Measurements from ENCODE around the gene KLHDC1.
"Not testable (repeated sequence)": the region's sequence is repeated elsewhere in the genome, so short reads cannot be mapped to it uniquely, and the experiment has no call there.

Gene KLHDC1

GRCh38 chr14:49727171-49727570 is 34.3 kb downstream of the KLHDC1 start:
- no peak for DNase-seq (ENCODE audit: low read depth, low spot score)

GRCh38 chr14:49732896-49733295 is 40.0 kb downstream of the KLHDC1 start:
- DNase-seq (ENCODE audit: low read depth, low spot score) = no peak

DNA sequence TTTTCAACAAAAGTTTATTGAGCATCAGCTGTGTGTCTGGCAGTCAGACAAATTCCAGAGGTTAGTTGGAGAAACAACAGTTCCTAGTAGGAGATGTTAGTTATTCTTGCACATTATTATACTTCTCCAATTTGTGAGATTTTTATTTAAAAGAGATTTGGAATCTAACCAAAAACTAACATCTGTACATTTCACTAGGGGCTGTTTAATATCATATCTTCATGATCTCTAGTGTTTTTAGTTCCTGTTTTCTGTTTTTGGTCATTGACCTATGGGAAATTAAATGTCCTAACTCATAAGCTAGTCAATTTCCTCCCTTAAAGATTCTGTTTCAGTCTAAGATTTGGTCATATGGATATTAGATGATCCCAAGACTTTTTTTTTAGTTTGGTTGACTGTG is 40.9 kb downstream of the KLHDC1 start:
- no peak for DNase-seq (ENCODE audit: low read depth, low spot score)

- not testable (repeated sequence) for DNase-seq (ENCODE audit: low read depth, low spot score)
Measured at GRCh38 chr14:49735669-49736068, 42.7 kb downstream of the KLHDC1 start.

DNA sequence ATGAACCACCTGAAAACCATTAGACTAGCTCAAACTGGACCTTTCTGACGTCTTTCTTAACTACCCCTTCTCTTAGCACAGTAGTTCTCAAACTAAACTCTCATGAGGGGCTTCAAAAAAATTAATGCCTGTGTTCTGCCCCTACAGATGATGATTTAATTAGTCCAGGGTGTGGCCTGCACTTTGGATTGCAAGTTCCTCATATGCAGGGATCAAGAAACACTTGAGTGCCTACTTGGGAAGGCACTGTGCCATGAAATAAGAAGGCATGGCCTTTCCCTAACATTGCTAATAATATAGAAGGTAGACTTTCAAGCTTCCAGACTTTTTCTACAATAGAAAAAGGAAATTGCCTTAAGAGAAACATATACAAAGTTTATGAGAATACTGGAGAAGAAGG is 52.3 kb downstream of the KLHDC1 start:
- no peak for DNase-seq (ENCODE audit: low read depth, low spot score)

GRCh38 chr14:49746476-49746875 is 53.6 kb downstream of the KLHDC1 start:
- not testable (repeated sequence) for DNase-seq (ENCODE audit: low read depth, low spot score)

GRCh38 chr14:49754570-49755097 is 61.7 kb downstream of the KLHDC1 start:
- no peak for DNase-seq (ENCODE audit: low read depth, low spot score)

DNA sequence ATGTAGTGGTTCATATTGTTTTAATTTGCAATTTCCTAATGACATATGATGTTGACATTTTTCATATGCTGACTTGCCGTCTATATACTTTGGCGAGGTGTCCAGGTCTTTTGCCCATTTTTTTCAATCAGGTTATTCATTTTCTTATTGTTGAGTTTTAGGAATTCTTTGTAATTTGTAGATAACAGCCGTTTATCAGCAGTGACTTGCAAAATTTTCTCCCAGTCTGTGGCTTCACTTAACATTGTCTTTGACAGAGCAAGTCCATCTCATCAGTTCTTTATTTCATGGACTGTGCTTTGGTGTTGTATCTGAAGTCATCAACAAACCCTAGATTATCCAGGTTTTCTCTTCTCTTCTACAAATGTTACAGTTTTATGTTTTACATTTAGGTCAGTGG is 62.5 kb downstream of the KLHDC1 start:
- no peak for DNase-seq (ENCODE audit: low read depth, low spot score)

DNA sequence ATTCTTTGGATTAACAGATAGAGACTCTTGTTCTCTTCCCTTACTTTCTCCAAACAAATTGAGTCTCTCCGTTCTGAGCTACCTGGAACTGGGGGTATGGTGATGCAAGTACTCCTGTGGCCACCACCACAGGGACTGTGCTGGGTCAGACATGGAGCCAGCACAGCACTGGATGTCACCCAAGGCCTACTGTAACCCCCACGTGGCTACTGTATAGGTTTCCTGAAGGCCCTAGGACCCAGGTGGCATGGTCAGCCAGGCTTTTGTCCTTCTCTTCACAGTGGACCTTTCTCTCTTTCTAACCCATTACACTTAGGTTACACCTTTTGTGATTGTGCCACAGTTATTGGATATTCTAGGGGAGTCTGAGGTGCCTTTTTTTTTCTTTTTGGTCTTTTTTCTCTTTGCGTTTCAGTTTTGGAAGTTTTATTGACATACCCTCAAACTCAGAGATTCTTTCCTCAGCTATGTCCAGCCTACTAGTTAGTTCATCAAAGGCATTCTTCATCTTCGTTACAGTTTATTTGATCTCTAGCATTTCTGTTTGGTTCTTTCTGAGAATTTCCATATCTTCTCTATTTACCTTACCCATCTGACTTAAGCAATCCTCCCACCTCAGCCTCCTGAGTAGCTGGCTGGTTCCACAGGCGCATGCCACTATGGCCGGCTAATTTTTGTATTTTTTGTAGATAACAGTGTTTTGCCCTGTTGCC is 69.1 kb downstream of the KLHDC1 start:
- no peak for DNase-seq (ENCODE audit: low read depth, low spot score)

GRCh38 chr14:49766839-49767238 is 73.9 kb downstream of the KLHDC1 start:
- no peak for DNase-seq (ENCODE audit: low read depth, low spot score)

GRCh38 chr14:49767270-49767570 is 74.3 kb downstream of the KLHDC1 start:
- DNase-seq (ENCODE audit: low read depth, low spot score) = no peak

DNA sequence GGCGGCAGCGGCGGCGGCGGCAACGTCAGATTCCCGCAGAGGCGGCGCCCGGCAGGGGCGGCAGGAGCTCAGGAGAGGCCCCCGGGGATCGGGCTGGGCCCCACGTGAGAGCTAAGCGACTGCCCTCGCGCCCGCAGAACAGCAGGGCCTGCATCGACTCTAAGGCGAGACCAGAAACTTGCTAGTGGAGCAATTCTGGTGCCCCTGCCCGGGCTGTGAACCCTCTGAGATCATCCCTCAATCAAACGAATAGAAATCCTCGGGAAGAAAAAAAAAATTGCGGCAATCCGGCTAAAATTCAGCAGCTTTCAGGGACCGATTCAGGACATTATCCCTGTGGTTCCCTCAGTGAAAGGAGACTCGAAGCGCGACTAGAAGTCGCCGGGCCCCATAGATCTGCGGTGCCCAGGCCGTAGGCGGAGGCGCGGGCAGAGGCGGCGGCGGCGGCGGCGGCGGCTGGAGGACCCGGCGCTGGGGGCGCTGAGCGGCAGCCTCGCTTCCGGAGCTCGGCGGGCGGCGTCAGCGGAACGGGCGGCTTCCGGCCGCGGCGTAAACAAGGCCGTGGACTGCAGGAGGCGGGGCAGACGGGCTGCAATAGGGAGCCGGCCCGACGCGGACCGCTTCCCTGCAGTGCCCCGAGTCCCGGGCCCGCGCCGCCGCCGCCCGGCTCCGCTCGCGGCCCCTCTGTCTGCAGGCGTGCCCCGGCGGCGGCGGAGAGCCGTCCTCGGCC is 74.8 kb downstream of the KLHDC1 start, which contains the start of gene KLHDC2:
Gene KLHDC2, plus strand, starts transcription at position 583 of the 730 bp plus-strand sequence. CDS start 316 bp downstream, outside the sequence.
- peak; percentile 62 for DNase-seq (ENCODE audit: low read depth, low spot score)

DNA sequence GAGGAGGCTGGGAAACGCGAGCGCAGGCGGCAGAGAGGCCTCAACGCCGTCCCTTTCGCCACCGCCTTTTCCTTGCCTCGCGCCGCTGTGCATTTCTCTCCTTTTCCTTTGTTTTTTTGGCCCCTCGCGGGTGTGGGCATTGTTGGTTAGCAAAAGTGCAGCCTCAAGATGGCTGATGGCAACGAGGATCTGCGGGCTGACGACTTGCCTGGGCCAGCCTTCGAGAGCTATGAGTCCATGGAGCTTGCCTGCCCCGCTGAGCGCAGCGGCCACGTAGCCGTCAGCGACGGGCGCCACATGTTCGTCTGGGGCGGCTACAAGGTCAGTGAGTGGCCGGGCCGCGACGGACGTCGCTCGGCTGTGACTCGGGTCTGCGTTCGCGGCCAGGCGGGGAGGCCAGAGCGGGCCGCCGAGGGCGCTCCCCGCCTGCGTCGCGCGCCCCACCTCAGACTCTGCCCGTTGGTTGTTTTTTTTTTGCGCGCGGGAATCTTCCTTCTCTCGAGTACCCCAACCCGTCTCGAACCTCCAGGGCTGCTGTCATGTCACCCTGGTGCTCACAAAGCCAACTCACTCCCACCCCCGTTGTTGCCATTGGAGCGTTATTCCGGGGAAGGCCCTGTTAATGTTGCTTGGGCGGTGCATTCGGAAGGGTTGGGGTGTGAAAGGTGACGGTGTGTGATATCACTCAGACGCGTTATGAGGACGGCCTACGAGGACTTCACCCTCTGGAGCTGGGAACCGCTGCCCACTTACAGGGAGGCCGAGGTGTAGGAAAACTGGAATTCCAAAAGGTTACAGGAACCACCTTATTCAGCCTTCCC is 75.6 kb downstream of the KLHDC1 start:
- peak; percentile 7 for DNase-seq (ENCODE audit: low read depth, low spot score)

DNA sequence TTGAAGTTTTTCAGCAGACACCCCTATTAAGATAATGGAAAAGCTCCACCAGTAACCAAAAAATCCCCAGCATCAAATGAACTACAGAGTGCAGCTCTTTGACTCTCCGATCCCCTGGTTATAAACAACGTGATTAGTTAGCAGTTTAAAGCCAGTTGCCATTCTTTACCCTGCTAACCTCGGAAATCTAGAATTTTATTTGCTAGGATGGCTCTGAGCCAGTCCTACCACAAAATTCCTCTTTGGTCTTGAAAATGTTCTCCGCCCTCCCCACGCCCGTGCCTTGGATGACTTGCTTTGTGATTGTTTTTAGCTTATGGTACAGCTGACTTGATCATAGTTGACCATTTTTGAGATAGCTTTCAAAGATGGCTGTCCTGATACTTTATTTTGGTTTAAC is 76.3 kb downstream of the KLHDC1 start:
- no peak for DNase-seq (ENCODE audit: low read depth, low spot score)

DNA sequence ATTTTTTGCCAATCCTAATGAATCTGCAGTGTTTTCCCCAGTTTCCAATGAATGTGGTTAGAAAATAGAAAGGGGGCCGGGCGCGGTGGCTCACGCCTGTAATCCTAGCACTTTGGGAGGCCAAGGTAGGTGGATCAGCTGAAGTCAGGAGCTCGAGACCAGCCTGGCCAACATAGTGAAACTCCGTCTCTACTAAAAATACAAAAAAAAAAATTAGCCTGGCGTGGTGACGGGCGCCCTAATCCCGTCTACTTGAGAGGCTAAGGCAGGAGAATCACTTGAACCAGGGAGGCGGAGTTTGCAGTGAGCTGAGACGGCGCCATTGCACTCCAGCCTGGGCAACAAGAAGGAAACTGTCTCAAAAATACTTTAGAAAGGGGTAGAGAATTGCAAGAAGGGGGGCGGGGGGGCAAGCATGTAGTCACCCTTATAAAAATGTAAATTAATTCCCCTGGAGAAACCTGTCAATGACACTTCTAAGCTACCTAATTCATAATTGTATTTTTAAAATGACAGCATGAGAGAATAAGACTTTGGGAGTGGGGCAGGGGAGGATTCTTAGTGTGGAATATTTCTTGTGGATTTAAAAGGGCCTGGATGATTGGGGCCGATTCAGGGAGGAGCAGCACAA is 76.8 kb downstream of the KLHDC1 start:
- DNase-seq (ENCODE audit: low read depth, low spot score) = no peak

- no peak for DNase-seq (ENCODE audit: low read depth, low spot score)
Measured at GRCh38 chr14:49770212-49770817, 77.4 kb downstream of the KLHDC1 start.

DNA sequence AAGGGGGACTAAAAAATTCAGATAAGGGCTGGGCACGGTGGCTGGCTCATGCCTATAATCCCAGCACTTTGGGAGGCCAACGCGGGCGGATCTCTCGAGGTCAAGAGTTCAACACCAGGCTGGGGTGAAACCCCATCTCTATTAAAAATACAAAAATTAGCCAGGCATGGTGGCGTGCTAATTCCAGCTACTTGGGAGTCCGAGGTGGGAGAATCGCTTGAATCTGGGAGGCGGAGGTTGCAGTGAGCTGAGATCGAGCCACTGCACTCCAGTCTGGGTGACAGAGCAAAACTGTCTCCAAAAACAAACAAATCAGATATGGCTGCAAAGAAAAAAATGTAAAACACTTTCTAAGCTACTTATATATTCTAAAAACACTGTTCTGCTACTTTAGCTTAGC is 78.8 kb downstream of the KLHDC1 start:
- DNase-seq (ENCODE audit: low read depth, low spot score) = not testable (repeated sequence)

DNA sequence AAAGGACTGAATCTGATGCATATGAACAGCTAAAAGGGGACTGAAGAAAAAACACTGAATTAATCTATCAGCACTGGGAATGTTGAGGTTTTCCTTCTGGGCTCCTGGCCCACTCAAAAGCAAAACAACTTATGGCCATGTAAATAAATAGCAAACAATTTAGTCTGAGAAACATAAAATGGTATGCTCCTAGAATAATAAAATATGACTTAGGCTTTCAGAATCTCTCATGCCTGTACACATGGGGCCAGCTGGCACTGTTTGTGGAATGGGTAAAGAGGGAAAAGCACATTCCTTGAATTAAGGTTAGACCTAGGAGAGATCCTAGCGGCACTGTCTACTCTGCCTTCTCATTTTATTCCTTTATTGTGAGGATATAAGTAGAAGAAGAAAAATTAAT is 81.2 kb downstream of the KLHDC1 start:
- DNase-seq (ENCODE audit: low read depth, low spot score) = no peak

DNA sequence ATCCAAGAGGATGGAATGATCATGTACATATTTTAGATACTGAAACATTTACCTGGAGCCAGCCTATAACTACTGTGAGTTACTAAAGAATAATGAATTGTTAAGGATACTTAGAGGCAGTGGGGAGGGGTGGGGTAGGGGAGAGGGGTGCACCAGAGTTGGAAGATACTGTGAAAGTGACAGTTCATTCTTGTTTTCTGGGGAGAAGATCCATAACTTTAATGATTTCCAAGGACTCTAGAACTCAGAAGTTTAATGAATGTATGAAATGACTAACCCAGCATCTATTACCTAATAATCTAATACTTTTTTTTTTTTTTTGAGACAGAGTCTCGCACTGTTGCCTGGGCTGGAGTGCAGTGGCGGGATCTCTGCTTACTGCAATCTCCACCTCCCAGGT is 85.5 kb downstream of the KLHDC1 start:
- DNase-seq (ENCODE audit: low read depth, low spot score) = no peak

- not testable (repeated sequence) for DNase-seq (ENCODE audit: low read depth, low spot score)
Measured at GRCh38 chr14:49781040-49781439, 88.1 kb downstream of the KLHDC1 start.

DNA sequence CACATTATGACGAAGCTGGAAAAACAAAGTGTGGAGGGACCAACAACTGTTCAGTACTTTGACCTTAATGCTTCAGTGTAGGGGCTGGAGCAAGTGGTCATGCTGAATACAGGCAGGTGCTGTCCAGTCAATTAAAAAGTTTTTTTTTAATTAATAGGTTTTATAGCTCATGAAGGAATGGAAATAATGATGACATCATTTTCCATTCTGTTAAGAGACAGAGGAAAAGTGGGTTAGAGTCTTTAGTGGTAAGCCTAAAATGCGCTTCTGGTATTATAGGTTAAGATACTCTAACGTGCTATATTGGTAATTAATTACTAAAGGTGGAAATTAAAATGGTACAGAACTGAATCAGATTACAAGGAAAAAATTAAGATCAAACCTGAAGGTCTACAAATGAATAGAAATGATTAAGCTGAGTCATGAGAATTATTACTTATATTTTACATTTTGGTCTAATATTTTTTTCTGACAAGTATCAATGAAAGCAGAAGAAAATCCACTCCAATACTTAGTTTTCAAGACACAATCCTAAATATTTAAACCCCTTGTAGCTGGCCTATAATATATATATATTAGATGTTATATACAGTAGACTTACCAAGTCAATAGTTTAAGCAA is 90.6 kb downstream of the KLHDC1 start:
- no peak for DNase-seq (ENCODE audit: low read depth, low spot score)
